GM18519 (cell line): ENCODE data around the gene IRGC.

Experiments used
- ATAC-seq: cut with Tn5 transposase; IDR thresholded peaks from one replicate; pipeline ENCODE4 v1.9.1; 2021; ENCODE audit warnings: mild to moderate bottlenecking, moderate library complexity; ENCODE audit not compliant: unreplicated experiment, low FRiP score

The IRGC gene

GRCh38 chr19:43720936-43721335 is 5.1 kb downstream of the IRGC start:
- no peak for ATAC-seq

GRCh38 chr19:43721469-43722048 is 5.7 kb downstream of the IRGC start:
- no peak for ATAC-seq

- no peak for ATAC-seq
These were observed 7.7 kb downstream of the IRGC start for GRCh38 chr19:43723588-43723987.

- ATAC-seq = no peak
These were observed 9.0 kb downstream of the IRGC start for GRCh38 chr19:43724896-43725295.

- no peak for ATAC-seq
These were observed 9.6 kb downstream of the IRGC start for GRCh38 chr19:43725468-43725867.

- ATAC-seq = no peak
These were observed 11.1 kb downstream of the IRGC start for GRCh38 chr19:43726736-43727592.

- no peak for ATAC-seq
These were observed 11.6 kb downstream of the IRGC start for GRCh38 chr19:43727593-43727853.

GRCh38 chr19:43729919-43730318 is 14.0 kb downstream of the IRGC start:
- ATAC-seq = no peak

- no peak for ATAC-seq
These were observed 15.5 kb downstream of the IRGC start for GRCh38 chr19:43731346-43731745.

GRCh38 chr19:43731846-43732245 is 16.0 kb downstream of the IRGC start:
- no peak for ATAC-seq

GRCh38 chr19:43735013-43735412 is 19.1 kb downstream of the IRGC start:
- ATAC-seq = no peak

GRCh38 chr19:43735957-43736356 is 20.1 kb downstream of the IRGC start:
- no peak for ATAC-seq

- ATAC-seq = no peak
These were observed 22.9 kb downstream of the IRGC start for GRCh38 chr19:43738780-43739211.

- no peak for ATAC-seq
These were observed 23.8 kb downstream of the IRGC start for GRCh38 chr19:43739439-43740235.

GRCh38 chr19:43741075-43741825 is 25.4 kb downstream of the IRGC start:
- ATAC-seq = no peak

- ATAC-seq = no peak
These were observed 27.2 kb downstream of the IRGC start for GRCh38 chr19:43743059-43743458.

GRCh38 chr19:43747557-43748204 is 31.8 kb downstream of the IRGC start:
- ATAC-seq = no peak

GRCh38 chr19:43748205-43748594 is 32.3 kb downstream of the IRGC start:
- no peak for ATAC-seq

GRCh38 chr19:43748685-43749084 is 32.8 kb downstream of the IRGC start:
- no peak for ATAC-seq

GRCh38 chr19:43749152-43749551 is 33.3 kb downstream of the IRGC start:
- ATAC-seq = no peak
